ENCODE results near the gene RP2.

The RP2 gene

GRCh38 chrX:46849933-46850332 is 13.1 kb downstream of the RP2 start:
- no peak for DNase-seq

- no peak for DNase-seq
Measured at GRCh38 chrX:46850771-46851170, 13.9 kb downstream of the RP2 start.

- DNase-seq = no peak
Measured at GRCh38 chrX:46856483-46856882, 19.6 kb downstream of the RP2 start.

- peak; percentile 36 for DNase-seq
Measured at GRCh38 chrX:46860557-46860956, 23.7 kb downstream of the RP2 start.

GRCh38 chrX:46863072-46863471 is 26.2 kb downstream of the RP2 start:
- no peak for DNase-seq

- DNase-seq = no peak
Measured at GRCh38 chrX:46864606-46865005, 27.8 kb downstream of the RP2 start.

- no peak for DNase-seq
Measured at GRCh38 chrX:46865281-46865680, 28.4 kb downstream of the RP2 start.

- no peak for DNase-seq
Measured at GRCh38 chrX:46866726-46867125, 29.9 kb downstream of the RP2 start.

- no peak for DNase-seq
Measured at GRCh38 chrX:46873746-46874145, 36.9 kb downstream of the RP2 start.

GRCh38 chrX:46876901-46877300 is 40.1 kb downstream of the RP2 start:
- no peak for DNase-seq

- no peak for DNase-seq
Measured at GRCh38 chrX:46882266-46882665, 45.4 kb downstream of the RP2 start.

- no peak for DNase-seq
Measured at GRCh38 chrX:46884799-46885198, 48.0 kb downstream of the RP2 start.

GRCh38 chrX:46898207-46898606 is 61.4 kb downstream of the RP2 start:
- no peak for DNase-seq

GRCh38 chrX:46903458-46904242 is 66.8 kb downstream of the RP2 start:
- DNase-seq = peak; percentile 93

- no peak for DNase-seq
Measured at GRCh38 chrX:46904626-46905025, 67.8 kb downstream of the RP2 start.

GRCh38 chrX:46910415-46910814 is 73.6 kb downstream of the RP2 start:
- DNase-seq = no peak

GRCh38 chrX:46912098-46912602 is 75.3 kb downstream of the RP2 start, which contains the start of gene JADE3:
TSS of gene JADE3 (plus strand) at chrX:46912421. CDS start at chrX:46984895, 72,474 bp downstream.
- peak; percentile 90 for DNase-seq

GRCh38 chrX:46912603-46913491 is 76.0 kb downstream of the RP2 start:
- DNase-seq = peak; percentile 52

- DNase-seq = no peak
Measured at GRCh38 chrX:46913667-46914066, 76.8 kb downstream of the RP2 start.

- DNase-seq = no peak
Measured at GRCh38 chrX:46916273-46916672, 79.4 kb downstream of the RP2 start.

- no peak for DNase-seq
Measured at GRCh38 chrX:46917622-46918021, 80.8 kb downstream of the RP2 start.

GRCh38 chrX:46918434-46918833 is 81.6 kb downstream of the RP2 start:
- no peak for DNase-seq

- DNase-seq = no peak
Measured at GRCh38 chrX:46920235-46920634, 83.4 kb downstream of the RP2 start.

GRCh38 chrX:46922611-46923010 is 85.8 kb downstream of the RP2 start:
- no peak for DNase-seq

All from NCI-H1092 treated with DMSO at 0.1 percent for 48 hours (cell line).